Iris pigment epithelial cell (primary cell): Measurements from ENCODE around the gene HEATR9.

Experiments
- DNase-seq: peaks from one replicate; pipeline ENCODE4 v3.0.0-alpha.2; 2011; ENCODE audit warnings: low read depth

Gene HEATR9

DNA sequence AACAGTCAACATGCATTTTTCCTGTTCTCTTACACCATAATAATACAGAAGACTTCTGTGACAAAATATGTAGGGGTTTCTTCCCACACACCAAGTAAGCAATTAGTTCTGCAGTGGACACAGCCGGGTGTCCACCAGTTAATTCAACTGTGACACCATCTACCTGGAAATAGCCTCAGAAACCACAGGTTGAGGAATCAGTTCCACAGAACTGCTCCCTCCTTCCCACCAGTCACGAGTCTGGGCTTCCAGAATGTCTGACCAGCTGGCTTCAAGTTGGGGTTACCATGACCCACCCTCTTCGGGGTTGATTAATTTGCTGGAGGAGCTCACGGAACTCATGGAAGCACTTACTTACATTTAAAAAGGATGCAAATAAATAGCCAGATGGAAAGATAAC is 25.1 kb upstream of the HEATR9 start:
- DNase-seq: no peak

DNA sequence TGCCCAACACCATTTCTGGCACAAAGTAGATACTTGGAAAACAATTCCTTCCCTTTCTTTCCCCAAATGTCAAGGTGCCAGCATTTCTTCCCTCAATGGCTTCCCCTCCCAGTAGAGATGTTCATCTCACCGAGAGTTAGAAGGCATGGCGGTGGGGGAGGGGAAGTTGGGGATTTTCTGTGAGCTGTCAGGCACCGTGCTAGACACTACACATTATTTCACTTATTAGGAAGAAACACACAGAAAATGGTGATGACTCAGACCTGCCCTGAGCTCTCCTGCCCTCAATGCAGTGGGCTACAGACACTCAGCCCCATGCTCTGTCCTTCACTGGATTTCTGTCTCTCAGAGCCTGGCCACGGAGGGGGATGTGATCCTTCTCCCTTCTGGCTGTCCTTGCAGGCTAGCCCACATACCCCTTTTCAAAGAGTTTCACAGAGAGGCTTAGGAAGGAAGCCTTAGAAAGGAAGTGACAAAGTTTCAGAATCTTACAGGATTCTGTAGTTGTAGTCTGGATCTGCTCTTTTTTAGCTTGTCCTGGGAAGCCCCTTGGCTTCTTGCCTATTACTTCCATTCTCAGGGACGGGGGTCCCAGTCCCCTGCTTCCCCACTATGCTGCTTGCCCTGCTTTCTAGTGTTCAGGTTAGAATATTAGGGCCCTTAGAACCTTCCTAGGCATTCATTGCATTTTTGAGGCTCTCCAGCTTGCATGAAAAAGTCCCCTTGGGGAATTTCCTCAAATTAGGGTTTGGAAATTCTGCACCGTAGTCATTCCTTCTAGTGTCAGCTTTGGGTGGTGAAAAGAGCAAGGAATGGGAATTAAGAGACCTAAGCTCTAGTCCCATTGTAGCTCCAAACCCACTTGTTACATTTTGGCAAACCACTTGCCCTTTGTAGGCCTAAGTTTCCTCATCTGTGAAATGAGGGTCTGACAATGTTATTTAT is 23.7 kb upstream of the HEATR9 start:
- peak; percentile 59 for DNase-seq

DNA sequence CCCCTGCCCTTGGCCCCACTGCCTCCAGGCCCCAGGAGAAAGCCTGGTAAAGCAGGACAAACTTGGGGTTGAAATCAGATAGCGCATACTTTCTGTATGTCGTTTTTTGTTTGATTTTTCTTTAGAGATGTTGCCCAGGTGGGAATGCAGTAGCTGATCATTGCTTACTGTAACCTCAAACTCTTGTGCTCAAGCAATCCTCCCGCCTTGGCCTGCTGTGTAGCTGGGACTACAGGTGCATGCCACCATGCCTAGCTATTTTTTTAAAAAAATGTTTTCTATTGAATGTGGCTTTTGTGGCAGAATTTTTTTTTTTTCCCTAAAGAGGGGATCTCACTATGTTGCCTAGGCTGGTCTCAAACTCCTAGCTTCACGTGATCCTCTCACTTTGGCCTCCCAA is 22.6 kb upstream of the HEATR9 start:
- DNase-seq: no peak

DNA sequence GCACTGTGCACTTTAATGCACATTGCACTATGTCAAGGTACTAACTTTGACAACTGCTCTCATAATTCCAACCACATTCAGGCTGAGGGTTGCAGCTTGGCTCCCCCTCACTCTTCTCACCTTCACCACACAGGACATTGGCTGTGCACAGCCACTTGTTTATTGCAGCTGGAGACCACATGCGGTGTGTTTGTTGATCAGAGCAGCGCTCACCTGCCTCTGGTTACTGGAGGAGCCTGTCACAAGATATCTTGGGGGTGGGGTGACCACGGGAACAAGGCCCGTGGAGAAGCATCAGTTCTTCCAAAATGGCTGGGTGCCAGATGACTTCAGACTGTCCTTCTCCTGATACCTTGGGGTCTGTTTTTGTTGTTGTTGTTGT is 22.1 kb upstream of the HEATR9 start:
- DNase-seq: no peak

DNA sequence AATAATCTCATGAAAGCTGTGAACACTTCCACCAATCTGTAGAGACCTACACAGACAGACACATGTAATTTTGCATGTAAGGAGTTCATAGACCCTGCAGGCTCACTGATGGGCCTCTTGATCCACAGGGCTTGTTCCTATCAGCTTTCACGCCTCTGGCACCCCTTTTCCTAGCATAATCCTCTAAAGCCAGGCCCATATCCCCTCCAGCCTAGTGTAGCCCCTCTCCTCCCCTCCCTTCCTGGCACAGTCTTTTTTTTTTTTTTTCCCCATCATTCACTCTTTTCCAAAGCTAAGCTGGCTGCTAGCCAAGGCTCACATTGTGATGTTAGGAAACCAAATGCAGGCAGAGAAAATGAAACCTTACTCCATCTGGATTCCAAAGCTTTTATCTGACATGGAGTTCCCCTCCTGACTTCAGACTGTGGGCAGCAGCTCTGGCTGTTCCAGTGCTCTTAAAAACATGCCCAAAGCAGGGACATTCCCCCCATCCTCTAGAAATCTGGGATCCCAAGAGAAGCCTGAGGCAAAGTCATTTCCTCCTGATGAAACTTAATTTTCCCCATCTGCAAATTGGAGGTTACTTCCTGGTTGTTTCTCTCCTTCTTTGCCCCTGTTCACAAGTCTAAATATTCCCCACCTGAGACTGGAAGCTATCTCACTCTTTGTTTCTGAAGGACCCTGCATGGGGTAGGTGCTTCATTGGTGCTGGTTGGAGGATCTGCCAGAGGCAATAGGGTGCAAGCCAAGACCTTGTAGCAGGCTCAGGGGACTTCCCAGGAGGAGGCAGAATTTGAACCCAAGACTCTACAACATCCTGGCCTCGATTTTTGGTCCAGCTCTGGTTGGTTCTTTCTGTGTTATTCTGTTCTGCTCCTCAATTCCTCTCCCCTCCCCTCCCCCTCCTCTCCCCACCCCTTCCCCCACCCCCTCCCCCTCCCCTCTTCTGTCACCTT is 21.4 kb upstream of the HEATR9 start:
- peak; percentile 85 for DNase-seq

DNA sequence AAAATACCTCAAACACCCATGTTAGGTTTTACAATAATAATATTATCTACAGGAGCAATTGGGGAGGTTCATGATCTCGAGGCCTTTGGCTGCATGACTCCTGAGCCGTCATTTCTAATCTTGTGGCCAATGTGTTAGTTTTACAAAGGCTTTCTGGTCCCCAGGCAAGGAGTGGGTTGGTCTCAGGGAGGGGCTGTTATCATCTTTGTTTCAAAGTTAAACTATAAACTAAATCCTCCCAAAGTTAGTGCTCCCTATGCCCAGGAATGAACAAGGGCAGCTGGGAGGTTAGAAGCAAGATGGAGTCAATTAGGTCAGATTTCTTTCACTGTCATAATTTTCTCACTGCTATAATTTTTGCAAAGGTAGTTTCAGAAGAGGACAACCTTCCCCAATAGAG is 20.6 kb upstream of the HEATR9 start:
- no peak for DNase-seq

DNA sequence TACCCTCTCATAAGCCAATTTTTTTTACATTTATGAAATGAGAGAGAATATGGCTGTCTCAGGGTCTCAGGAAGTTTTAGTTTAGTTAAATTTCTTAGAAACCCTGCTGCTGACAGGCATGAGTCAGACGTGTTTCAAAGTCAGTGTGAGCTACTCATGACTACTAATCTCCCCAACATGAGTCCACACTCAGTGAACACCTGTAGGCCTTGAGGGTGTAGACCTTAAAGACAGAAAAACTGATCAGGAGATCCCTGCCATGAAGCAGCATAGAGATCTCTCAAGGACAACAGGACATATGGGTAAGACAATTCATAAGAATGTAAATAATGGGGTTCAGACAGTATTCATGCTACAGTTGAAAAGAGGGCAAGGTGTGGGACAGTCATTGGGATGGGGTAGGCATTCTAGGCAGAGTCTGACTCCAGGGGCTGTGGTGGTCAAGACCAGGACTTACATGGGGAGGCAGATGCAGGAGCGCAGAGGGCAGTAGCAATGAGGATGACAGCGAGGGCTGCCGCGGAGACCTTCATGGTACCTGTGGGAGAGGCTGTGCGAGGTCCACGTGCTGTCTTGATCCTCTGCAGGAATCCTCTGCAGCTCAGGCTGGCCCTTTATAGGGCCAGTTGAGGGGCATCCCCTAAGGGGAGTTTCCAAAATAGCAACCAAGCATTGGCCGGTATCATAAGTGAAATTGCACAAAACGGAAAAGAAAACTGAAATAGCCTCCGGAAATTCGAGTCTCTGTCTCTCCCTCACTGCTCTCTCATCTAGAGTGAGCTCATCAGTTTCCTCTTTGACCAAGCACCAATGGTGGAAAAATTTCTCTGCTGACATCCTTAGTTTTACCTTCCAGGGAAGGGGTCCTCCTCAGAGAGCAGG is 11.3 kb upstream of the HEATR9 start, which contains the start of gene CCL5:
CCL5 (minus strand) TSS at position 588 of the 882 bp plus-strand sequence.
- peak; percentile 56 for DNase-seq

DNA sequence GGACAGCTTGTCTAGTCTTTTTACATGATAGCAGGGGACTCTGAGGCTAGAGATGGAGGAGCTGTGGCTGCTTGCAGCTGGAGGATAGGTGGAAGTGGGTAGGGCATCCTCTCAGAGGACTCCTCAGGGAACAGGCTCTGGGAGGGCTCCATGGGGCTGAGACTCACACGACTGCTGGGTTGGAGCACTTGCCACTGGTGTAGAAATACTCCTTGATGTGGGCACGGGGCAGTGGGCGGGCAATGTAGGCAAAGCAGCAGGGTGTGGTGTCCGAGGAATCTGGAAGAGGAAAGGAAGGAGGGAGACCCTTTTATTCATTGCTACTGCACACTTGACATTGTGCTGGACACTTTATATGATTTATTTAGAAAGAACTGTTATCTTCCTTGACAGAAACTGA is 9.7 kb upstream of the HEATR9 start:
- no peak for DNase-seq

DNA sequence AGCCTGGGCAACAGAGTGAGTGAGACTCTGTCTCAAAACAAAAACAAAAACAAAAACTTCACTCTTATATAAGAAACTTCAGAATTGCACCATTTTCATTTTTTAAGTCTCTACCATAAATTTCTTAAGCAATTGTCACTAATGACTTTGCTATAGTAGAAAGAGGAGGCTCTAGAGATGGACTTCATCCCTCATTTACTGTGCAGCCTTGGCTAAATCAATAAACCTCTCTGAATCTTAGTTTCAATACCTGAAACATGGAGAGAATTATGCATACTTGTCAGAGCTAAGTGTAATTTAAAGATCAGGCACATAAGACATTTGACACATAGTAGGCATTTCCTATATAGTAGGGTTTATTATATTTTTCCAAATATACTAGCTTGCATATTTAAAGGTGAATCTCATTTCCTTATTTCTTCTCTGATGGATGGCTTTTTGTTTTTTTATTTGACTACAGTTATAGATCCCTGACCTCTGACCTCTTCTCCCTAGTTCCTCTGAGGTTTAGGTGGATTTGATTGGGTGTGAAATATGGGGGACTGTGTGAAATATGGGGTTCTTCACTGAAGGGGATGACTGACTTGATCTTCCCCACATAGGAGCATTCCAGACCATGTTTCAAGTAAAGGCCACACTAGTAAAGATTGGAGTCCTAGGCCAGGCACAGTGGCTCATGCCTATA is 8.8 kb upstream of the HEATR9 start:
- DNase-seq: no peak

DNA sequence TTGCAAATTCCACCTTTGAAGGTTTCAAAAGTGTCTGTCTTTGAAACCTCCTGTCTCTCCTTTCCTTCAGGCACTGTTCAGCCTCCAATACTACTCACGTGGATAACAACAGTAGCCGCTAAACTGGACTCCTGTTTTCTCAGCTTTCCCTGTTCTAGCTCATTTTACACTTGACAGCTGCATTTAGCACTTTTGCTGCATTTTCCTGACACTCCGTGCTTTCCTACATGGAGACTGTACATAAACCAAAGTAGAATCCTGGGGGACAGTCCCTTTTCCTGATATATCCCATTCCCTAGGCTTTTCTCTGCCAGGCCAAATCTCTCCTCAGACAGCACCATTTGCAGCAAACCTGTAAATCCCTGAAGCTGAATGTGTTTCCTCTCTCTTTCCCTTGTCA is 7.8 kb upstream of the HEATR9 start:
- no peak for DNase-seq

DNA sequence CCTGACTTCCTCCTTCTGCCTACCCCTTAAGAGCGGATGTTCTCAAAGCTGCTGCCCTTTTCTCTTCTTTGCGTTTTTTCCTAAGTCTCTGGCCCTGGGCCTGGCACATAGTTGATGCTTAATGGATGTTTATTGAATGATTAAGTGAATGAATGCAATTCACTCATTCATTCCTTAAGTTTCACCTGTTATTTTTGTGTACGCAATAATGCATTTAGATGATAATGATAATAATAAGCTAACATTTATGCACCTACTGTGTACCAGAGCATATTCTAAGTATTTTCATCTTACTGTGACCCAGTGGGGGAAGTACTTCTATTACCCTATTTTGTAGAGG is 7.1 kb upstream of the HEATR9 start:
- no peak for DNase-seq

DNA sequence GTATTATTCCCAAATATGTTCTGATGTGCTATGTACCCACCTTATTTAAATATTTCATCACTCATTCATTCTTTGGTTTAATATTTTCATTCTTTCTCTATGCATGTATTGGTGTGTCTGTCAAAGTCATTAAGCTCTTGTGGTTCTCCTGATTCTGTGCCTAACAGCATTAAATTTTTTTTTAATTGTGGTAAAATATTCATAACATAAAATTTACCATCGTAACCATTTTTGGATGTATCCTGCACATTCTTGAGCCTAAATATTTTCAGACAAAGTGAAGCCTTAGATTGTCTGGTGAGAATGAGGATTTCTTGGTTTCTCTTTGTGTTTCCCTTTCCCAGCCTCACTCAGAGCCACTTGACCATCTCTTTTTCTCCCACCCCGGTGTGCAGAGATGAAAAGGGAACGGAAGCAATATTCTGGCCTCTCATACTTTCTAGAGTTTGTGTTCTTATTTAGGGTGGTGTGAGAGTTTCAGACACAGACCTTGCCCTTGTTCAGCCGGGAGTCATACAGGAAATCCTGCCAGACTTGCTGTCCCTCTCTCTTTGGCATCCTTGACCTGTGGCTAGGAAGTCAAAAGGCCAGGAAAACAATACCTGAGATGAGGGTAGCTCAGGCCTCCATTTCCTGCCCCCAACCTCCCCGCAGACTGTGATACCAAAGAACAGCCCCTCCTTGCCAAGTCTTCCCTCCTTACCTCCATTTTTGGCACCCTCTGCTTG is 6.5 kb upstream of the HEATR9 start:
- no peak for DNase-seq

DNA sequence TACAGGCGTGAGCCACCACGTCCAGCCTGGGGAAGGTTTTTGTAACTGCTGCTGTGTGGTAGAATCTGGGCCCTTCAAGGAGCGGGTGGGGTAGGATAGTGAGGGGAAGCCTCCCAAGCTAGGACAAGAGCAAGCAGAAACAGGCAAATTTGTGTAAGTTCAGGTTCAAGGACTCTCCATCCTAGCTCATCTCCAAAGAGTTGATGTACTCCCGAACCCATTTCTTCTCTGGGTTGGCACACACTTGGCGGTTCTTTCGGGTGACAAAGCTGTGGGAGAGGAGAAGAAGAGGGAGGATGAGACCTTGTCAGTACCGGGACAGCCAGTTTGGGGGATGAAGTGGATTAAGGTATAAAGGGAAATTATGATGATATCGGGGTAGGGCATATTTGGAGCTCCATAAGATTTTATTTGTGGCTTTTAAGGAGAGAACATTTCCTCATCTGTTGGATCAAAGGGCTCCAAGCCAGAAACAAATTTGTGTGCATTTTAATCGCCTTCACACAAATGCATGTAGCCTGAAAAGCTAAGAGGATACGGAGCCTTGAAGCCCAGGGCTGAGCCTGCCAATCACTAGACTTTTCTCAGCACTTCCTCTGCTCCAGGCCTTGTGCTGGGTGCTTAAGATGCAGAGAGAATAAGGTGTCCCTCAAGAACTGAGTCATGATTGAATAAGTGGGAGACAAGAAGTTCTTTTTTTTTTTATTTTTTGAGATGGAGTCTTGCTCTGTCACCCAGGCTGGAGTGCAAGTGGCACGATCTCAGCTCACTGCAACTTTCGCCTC is 3.7 kb upstream of the HEATR9 start:
- DNase-seq: no peak

DNA sequence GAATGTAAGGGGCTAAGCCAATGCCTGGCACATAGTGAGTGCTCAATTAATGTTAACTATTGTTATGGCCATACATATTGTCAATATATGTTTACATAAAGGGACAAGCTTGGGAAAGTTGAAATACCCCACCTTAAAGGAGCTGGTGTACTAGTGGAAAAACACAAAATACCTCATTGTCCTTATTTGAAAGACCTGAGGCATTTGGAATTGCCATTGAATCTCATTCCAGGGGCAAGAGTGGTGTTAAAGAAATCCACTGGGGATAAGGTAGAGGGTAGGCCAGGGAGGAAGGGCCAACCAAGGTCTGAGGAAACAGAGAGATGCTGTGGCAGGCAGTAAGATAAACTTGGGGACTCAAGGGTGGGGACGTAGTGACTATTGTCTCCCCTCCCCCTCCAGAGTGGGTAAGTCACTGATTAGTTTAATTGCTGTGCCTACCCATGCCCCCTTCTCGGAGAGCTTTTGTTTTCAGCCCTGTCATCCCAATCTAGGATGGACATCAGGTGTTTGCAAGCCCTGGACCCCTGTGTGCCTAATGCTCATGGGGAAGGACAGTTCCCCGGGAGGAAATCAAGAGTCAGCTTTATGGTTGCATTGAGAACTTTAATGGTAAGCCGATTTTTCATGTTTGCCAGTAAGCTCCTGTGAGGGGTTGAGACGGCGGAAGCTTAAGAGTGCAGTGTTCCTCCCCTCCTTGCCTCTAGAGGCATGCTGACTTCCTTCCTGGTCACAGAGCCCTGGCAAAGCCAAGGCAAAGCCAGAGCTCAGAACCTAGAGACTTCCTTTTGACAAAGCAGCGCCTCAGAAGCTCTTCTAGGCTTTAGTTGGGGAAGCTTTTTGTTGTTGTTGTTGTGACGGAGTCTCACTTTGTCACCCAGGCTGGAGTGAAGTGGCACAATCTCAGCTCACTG is 2.5 kb upstream of the HEATR9 start:
- no peak for DNase-seq

DNA sequence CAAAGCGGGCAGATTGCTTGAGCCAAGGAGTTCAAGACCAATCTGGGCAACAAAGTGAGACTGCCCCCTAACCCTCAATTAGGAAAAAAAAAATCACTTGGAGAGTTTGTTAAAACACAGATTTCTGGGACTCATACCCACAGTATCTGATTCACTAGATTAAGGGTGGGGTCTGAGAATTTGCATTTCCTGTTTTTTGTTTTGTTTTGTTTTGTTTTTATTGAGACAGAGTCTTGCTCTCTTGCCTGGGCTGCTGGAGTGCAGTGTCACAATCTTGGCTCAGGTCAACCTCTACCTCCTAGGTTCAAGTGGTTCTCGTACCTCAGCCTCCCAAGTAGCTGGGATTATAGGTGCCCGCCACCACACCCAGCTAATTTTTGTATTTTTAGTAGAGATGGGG is 1.1 kb downstream of the HEATR9 start:
- no peak for DNase-seq

DNA sequence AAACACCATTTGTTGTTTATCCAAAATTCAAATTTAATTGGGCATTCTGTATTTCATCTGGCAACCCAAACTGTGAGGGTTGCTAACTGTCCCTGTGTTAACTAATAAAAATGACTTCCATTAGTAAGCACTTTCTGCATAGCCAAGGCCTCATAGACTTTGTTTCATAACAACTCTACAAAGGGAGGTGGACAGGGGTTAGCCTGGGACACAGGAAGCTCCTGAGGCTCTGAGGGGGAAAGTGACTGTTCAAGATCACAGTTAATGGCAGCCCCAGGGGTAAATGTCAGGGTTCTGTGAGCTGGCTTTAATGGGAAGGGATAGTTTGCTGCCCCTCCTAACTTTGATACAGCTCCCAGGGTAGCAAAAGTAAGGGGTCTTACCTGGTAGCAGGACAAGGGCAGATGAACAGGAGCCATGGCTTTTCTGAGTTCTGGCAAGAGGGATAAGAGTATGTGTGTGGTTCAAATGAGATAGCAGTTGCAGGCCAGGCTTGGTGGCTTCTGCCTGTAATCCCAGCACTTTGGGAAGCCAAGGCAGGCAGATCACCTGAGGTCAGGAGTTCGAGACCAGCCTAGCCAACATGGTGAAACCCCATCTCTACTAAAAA is 2.2 kb downstream of the HEATR9 start:
- peak; percentile 56 for DNase-seq

DNA sequence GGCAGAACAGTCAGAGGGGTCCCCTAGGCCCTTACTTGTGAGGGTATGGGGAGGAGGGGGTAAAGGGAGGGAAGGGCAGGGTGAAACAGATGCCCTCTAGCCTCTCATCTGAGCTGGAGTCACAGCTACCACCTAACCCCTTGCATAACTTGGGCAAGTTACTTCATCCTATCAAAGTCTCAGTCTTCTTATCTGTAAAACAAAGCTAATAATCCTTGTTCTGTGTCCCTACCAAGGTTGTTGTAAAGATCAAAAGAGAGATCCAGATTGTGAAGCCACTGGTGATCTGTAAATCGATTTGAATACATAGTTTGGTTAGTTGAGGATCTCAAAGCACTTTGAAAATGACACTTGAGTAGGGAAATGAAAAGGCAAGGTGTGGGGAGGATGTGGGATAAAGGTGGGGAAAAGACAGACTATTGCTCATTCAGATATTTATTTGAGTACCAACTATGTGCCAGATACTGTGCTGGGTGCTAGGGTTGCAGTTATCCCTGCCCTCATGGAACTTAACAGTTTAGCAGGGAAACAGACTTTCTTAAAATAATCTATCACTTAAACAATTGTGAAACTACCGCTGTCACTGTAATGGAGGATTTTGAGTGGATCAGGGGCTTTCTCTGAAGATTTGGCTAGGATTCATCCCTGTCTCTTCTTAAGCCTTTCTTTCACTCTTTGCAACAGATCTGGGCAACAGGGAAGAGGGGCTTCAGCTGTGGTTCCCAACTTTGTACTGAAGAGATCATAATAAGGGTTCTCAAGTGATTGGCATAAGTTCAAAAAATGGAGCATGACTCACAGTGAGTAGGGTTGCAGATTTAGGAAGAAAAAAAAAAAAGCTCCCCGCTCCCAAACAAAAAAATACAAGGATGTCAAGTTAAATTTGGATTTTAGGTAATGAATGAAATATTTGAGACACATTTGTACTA is 3.0 kb downstream of the HEATR9 start:
- peak; percentile 66 for DNase-seq
